ENCODE data around the gene UBE2V1.

The UBE2V1 gene

DNA sequence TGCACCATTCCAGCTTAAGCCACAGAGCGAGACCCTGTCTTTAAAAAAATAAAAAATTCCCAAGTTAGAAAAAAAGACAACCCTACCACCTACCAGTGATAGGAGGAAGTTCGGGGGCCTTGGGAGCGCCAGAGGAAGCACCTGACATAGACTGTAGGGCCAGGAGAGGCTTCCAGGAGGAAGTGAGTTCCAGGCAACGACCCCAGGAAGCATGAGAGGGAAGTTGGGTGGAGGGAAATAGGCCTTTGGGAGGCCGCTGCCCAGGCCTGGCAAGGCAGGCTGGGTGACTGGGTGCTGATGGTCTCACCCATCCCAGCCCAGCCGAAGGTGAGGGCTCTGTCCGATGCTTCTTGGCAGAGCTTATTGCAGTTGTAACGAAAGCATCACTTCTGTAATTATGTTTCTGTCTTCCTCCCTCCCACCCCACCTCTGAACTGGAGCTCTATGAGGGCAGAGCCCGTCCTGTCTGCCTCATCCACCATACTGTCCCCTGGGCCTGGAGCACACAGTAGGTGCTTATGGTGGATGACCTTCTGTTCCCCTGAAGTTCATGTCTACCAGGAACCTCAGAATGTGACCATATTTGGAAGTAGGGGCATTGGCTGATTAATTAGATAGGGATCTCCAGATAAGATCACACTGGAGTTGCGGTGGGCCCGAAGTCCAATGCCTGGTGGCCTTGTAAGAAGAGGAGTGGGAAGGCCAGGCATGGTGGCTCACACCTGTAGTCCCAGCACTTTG, 54.1 kb downstream of the UBE2V1 start:
- FAIRE-seq = no peak

DNA sequence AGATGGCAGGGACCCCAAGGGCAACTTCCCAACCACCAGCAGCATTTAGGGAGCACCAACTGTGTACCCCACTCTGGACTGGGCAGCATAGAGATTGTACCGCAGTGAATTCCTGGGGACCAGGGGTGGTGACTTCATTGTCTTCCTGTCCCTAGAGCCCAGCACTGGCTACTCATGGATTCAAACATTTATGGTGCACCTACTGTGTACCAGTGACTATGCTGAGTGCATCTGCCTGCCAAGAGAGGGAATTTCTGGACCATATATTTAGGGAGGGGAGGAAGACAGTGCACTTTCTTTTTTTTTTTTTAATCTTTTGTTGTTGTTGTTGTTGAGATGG, 55.3 kb downstream of the UBE2V1 start:
- FAIRE-seq = no peak

DNA sequence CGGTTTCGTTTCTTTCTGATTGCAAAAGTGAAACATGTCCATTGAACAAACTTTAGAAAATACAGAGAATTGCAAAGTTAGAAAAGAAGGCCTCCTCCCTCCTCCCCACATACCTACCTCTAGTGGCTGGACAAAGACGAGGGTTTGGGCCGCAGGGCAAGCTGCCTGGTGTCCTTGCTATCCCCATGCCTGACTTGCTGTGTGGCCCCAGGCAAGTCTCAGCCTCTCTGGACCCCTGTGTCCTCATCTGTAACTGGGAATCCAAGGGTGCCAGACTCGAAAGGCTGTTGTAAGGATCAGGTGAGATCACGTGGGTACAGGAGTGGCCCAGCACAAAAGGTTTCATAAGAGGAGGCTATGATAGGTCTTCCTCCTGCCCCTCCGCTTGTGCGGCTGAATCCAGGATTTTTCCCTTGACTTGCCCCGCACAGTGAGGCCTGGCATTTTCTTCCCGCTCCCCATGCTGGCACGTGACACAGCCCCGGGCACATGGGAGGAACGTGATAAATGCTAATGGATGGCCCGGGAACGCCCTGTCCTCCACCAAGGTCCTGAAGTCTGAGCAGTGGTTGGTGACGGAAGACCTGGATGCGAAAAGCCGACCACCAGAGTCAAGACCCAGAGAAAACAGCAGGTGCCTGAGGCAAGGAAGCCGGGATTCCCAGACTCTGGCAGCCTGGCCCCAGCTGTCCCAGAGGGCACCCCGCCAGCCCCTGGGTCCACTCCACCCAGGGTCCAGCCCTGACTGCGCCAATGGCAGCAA, 55.8 kb downstream of the UBE2V1 start:
- no peak for FAIRE-seq

DNA sequence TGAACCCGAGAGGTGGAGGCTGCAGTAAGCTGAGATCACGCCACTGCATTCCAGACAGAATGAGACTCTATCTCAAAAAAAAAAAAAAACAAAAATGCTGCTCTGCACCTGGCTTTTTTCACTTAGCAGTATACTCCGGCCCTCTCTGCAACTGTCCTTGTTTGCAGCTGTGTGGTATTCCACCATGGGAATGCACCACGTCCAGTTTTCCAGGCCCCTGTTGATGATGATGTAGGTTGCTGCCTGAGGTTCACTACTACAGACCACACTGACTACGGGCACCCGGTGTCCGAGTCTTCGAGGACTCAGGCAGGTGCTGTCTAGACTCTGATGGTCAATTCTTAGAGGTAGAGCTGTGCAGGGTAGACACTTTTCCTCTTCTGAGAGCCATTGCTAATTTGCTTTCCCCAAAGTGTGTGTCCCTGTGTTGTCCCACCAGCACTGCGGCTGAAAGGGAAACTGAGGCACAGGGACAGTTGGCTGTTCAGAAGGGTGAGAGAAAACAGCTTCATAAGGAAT, 56.5 kb downstream of the UBE2V1 start:
- no peak for FAIRE-seq

DNA sequence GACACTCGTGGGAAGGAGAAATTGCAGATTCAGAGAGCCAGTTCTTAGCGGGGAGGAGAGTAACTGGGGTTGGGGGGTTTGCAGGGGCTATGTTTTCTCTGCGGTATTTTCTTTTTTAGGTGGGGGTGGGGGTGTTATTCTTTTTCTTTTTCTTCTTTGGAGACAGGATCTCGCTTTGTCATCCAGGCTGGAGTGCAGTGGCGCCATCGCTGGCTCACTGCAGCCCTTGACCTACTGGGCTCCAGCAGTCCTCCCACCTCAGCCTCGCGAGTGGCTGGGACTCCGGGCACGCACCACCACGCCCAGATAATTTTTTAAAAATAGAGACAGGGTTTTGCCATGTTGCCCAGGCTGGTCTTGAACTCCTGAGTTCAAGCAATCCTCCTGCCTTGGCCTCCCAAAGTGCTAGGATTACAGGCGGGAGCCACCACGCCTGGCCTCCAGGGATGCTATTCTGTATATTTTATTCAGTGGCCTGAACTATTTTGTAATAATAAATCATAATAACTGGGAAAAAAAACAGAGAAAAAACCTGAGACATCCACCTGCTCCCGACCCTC, 57.3 kb downstream of the UBE2V1 start:
- no peak for FAIRE-seq

DNA sequence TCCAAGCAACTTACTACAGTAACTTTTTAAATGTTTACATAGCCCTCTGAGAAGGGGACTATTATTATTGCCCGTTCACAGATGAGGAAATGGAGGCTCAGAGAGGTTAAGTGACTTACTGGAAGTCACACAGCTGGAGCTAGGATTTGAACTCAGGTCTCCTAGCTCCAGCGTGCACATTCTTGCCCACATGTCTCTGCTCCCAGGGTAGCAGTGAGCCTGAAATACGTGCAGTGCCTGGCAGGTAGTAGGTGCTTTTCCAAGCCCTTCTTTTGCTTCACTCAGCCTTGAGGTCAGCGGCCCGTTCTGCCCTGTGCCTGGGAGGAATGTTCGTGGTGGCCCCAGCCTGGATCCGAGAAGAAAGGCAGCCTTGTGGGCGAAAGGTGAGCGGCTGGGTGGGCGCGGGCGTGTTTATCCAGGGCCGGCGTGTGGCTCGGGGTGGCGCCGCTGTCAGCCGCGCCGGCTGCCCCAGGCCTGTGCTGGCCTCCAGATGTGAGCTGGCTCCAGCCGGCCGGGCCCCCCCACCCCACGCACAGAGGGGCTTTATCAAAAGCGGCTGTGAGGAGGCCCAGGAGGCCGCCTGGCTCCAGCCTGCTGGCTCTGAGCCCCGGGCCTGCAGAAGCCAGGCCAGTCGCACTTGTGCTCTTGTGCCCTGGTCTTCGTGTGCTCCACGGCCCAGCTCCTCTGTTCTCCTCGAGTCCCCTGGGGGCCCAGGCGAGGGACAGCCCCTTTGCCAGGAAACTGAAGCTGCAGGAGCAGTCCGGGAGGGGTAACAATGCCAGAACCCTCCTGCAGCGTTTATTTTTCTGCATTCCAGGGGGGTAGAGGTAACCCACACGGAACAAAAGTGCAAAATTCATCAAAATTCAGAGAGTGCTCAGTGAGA, 58.1 kb downstream of the UBE2V1 start:
- no peak for FAIRE-seq

DNA sequence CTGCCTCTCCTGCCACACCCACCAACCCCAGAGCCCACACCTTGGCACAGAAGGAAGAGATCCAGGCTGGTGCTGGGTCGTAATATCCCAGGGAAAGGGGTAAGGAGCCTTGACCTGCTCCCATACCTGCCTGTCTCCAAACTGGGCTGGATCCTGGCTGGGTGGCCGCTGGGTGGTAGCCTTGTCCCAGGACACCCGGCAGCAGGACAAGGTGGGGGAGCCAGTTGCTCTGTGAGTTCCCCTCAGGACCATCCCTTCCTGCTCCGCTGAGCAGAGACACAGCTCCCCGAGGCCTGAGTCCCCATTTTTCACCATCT, 58.8 kb downstream of the UBE2V1 start:
- FAIRE-seq = no peak

DNA sequence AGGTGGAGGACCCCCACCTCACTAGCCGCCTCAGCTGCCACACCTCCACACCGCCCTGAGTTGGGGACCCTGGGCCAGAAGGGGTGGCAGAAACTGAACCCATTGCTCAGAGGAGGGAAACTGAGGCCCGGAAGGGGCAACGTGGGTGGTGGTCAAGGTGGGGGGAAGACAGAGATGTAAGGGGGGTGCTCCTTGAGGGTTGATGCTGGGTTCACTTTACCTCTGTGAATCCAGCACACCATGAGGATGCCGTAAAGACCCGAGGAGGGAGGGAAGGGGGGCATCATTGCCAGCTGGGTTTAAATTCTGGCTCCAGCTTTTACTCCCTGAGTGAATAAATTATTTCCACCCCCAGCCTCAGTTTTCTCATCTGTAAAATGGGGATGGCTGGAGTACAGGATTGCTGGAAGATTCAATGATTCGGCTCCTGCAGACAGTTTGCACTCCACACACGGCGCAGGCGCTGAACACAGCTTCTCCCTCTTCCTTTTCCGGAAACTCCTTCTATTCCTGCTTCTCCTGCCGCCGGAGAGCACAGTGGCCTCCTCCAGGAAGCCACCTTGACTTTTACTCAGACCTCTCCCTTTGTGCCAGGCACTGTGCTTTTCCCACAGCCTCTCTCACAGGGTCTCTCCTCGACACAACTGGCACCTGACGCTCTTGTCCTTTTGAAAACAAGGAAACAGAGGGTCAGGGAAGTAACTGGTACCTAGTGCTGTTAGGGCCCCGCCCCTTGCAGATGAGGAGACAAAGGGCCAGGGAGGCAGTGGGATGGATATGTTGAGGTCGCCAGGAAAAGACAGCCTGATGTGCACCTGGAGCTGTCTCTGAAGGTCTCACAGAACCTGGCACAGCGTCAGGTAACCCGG, 59.4 kb downstream of the UBE2V1 start:
- FAIRE-seq = no peak

DNA sequence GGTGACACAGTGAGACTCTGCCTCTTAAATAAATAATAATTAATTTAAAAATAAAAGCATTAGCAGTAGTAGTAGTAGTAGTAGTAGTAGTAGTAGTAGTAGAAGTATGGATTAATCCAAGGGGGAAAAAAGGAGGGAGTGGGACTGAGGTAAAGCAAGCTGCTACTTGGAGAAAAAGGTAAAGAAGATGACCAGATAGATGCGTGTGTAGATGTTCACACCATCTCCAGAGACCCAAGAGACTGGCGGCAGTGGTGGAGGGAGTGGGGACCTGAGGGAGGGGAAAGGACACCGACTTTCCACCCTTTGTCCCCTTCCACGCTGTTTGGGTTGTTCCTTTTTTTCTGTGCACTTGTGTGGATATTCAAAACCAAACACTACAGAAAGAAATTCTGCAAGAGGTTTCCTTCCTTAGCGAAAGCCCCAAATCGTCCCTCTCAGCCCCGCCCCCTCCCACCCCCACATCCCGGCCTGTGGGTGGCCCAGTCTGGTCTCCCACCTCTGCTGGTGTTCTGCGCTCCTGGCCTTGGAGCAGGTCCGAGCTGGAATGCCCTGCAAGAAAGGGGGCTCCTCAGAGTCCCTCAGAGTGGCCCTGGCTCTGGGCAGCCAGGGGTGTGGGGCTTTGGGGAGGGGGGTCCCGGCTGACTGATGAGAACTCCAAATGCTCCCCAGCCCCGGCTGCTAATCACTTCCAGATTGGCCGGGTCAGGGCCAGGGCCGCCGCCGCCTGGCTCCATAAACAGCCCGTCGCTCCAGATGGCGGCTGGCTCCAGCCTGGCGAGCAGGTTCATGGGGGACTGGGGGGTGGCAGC, 60.2 kb downstream of the UBE2V1 start:
- FAIRE-seq = no peak

DNA sequence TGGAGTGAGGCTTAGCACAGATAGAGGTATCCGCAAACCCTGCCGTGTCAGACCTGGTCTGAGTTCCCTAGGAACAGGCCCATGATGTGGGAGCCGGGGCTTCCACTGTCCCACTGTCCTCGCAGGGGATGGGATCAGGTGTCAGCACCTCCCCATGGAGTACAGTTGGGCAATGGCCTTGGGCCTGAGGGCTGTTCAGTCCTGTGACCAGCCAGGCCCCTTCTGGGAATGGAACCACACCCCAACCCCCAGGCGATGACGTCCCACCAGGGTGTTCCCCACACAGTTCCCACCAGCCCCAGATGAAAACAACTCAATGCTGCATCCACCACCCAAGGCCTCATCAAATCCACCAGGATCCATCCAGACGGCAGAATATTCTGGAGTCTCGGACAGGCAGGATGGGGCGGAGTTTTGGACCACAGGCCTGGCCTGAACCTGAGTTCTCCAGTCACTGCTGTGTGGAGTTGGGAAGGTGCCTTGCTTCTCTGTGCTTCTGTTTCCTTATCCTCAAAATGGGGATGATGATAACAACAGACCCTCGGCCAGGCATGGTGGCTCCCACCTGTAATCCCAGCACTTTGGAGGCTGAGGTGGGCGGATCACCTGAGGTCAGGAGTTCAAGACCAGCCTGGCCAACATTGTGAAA, 62.2 kb downstream of the UBE2V1 start:
- FAIRE-seq = no peak

DNA sequence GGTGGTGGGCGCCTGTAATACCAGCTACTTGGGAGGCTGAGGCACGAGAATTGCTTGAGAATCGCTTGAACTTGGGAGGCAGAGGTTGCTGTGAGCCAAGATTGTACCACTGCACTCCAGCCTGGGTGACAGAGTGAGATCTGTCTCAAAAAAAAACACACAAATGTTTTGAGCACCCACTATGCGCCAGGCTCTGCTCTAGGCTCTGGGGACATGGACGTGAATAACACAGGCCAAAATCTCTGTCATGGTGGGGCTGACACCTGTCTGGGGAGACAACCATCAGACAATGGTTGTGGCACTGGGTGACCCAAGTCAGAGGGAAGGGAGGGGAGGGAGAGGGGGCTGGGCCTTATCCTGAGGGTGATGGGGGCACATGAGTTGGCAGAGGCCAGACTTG, 62.7 kb downstream of the UBE2V1 start:
- no peak for FAIRE-seq

DNA sequence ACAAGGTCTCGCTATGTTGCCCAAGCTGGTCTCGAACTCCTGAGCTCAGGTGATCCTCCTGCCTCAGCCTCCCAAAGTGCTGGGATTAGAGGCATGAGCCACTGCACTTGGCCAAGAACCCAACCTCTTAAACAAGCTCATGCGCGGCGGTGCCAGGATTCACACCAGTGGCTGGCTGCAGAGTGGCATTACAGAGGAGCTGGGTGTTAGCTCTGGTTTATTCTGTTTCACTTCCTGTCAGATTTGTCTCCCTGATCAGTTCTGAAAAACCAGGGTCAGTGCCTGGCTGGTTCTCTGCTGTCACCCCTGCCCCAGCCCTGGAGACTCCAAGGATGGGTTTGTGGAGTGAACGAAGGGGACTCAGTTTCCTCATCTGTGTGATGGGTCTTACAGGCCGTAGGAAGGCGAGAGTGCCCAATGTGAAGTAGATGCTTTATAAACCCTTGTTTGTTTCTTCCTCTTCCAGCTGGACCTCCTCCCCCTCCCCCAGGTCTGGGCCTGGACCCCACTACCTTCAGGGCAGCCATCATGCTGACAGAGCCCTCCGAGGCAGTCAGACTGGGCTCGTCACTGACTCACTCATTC, 63.4 kb downstream of the UBE2V1 start:
- FAIRE-seq = no peak

DNA sequence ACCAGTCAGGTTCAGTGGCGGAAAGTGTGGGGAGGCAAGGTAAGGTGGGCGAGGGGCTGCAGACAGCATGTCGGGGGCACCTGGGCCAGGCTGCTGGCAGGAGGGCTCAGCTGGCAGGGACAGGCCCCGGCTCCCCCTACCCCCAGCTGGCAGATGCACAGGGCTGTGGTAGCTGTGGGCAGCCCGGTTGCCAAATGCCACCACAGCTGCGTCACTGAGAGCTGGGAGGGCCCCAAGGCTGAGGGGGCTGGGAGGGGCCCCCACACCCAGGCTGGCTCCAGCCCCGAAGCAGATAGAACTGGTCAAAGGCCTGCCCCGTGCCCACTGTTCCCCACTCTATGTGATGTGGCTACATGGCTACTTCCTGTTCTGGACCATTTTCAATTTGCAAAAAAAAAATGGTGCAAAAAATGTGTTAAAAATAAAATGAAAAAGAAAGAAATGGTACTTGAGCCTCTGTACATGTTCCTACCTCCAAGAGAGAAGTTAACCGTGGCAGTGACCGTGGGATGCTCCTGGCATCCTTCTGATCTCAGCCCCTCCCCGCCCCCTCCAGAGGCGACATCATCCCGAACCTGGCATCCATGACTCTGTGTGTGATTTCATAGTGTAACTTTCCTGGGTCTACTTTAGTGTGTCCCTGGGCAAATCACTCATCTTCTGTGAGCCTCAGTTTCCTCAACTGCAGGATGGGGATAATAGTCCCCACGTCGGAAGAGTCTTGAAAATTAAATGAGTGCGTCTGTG, 64.4 kb downstream of the UBE2V1 start:
- no peak for FAIRE-seq

DNA sequence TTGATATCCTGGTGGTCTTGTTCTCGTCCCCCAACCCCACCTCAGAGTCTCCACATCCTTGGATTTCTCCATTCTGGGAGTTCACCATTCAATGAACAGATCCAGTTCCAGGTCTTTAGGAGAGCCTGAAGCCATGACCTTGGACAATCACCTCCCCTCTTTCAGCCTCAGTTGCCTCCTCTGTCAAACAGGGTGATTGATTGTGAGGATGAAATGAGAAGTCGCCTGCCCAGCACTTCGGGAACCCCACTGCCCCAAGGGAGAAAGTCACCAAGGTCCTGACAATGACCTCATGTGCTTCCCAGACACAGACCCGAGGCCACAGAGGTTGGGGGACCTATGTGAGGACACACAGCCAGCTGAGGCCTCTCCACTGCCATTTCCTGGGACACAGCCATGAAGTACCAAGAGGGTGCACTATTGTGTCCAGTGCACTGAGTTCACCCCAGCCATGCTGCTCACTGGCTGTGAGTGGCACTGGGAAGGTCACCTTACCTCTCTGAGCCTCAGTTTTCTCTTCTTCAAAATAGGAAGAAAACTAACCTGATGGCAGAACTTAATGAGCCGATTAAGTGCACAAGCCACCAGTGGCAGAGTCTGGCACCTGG, 68.5 kb downstream of the UBE2V1 start:
- no peak for FAIRE-seq

DNA sequence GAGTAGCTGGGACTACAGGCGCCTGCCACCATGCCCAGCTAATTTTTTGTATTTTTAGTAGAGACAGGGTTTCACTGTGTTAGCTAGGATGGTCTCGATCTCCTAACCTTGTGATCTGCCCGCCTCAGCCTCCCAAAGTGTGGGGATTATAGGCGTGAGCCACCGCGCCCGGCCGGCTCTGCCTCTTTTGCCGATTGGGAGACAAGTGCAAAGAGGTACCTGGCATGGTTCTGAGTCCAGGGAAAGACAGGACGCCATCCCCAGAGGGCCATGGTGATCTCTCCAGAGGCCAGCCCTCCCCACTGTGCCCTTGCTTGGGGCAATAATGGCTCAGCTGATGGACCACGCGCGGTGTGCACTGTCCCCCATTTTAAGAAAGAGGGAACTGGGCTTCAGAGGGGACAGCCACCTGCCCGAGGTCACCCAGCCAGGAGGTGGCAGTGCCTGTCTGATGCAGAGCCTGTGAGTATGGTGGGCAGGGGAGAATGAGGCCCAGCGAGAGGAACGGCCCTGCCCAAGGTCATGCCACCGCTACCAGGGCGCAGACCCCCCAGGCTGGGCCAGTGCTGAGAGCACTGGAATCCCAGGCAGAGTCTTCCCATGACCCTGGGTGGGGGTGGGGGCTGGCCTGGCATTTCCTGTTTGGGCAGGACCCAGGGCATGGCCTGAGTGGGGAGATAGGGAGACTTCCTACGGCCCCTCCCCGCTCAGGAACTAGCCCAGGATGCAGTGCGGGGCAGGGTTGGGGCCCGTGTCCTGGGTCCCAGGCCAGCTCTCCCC, 69.2 kb downstream of the UBE2V1 start:
- FAIRE-seq = no peak

DNA sequence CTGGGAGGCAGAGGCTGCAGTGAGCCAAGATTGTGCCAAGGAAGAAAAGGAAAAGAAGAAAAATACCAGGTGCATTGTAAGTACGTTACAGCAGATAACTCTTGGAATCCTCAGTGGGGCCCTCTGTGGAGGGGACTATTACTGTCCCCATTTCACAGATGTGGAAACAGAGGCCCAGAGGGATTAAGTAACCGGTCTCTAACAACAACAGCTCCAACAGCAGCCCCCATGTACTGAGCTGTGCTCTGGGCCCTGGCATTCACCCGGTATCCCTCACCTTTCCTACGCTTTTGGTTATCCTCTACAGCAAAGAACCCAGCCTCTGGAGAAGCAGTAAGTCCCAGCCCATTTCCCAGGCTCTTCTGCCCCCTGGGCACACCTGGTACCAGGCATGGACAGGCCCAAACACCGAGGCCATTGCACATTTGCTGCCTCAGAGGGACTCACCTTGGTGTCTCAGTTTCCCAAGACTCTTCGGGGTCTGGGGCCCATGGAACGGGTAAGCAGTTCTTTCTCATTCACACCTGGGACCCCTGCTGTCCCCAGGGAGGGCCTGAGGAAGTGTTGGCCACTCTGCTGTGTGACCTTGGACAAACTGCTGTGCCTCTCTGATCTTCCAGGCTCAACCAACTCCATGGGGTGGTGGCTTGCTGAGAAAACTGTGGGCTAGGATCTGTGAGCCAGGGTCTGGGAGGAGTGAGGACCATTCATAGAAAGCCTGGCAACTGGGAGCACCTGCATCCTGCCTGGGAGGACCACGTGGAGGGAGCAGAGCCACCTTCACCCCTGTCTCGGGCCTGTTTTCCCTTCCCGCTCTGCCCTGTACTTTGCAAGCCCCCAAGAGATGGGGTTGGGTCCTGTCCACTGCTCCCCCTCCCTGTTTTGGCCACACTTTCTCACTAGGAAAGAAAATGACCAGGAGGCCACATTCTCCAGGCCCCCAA, 70.3 kb downstream of the UBE2V1 start:
- FAIRE-seq = no peak

DNA sequence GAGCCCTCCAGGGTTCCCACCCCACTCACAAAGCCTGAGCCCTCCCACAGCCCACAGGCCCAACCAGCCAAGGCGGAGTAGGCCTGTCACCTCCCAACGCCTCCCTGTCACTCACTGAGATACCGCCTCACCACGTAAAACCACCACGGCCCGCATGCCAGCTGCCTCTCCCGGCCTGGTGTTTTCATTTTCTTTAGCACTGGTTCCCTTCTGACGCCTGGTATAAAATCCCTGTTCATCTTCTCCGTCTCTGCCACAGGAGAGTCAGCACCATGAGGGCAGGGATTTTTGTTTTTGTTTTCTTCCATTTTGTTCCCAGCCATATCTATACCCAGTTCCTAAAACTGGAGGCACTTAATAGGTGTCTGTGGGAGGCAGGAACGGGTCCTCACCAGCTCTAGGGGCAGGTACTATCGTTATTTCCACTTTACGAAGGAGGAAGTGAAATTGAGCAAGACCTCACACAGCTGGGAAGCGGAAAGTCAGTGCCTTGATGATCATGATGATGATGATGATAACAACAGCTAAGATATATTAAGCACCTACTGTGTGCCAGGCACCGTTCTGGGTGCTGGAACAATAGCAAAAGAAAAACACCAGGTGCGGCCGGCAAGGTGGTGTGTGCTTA, 71.6 kb downstream of the UBE2V1 start:
- no peak for FAIRE-seq
